Measurements from ENCODE around the gene NDUFB11. TPM values are rescaled to one million over a fixed set of nuclear protein-coding genes. Genes with fewer than 3 reads are reported as not detected.

The NDUFB11 gene
- total RNA-seq, 1 experiment from 2014 or later, result 258 TPM

DNA sequence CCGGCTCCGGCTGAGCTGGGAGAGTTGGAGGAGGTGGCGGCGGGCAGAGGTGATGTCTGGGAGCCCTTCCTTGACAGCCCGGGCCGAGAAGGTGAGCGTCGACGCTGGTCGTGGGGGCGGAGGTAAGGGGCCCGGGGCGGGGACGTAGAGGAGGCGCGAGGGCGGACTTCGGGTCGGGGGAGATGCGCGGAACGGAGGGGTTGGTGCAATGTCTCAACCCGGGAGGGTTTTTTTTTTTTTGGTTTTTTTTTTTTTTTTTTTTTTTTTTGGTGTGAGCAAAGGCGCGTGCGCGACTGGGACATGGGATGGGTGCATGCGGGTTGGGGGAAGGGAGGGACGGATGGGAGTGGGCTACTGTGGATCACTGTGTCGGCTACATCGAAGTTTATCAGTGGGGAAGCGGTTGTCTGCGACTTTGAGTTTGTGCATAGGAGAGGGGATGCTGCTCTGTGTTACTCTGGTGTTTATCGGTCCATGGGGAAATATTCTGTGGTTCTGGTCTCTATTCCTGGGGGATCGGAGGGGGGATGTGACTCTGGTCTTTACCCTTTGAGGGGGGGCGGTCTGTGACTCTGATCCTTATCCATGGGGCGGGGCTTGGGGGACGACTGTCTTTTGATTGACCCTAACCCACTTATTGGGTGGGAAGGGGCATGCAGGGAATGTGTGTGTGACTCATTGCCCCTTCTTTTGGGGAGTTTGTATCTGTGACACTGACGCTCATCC, 1.1 kb upstream of the NDUFB11 start:
- Histone ChIP-seq H3K4me3 (ENCODE audit: low read length) (peak overlapping the region; percentile 98), H4K20me1 (ENCODE audit: low read length) (peaks cover 32% of the 10 kb centered on the region), H3K27me3 (ENCODE audit: low read length) (no peaks in the 10 kb centered on the region), H3K9me2 (replicated peaks; ENCODE audit: low read length) (no peaks in the 10 kb centered on the region), H3F3A (ENCODE audit: low read length, unreplicated experiment) (no peaks in the 10 kb centered on the region), H3K9me3 (ENCODE audit: low read length) (no peaks in the 10 kb centered on the region), H3K4me2 (ENCODE audit: low read length) (peak overlapping the region; percentile 93), H3K79me2 (ENCODE audit: low read length) (peaks cover 80% of the 10 kb centered on the region), H3K36me3 (ENCODE audit: low read depth, low read length) (peaks cover 12% of the 10 kb centered on the region; the same call in 1 of the 2 replicates), H3K9ac (ENCODE audit: low read length) (peak overlapping the region; percentile 97), H2AFZ (ENCODE audit: low read length) (peak overlapping the region; percentile 76), H3K4me1 (ENCODE audit: insufficient read depth, low read length) (peaks cover 25% of the 10 kb centered on the region), H3K27ac (ENCODE audit: low read length) (peak overlapping the region; percentile 86)
- no peak for DNase-seq
- intact Hi-C loops (cut with micrococcal nuclease), result no loop called here
- ATAC-seq, result peak; percentile 19
- TSS peak; percentile 40 for BruUV-seq (replicated peaks)
- CTCF ChIA-PET, result interaction anchor here (0.6 to 1.1 kb wide), 5 partner anchors 45 to 77 kb away, joined by 3 to 5 read pairs (median 3); no protein-coding TSS in a partner anchor
- TF ChIP-seq, protein P1, sequence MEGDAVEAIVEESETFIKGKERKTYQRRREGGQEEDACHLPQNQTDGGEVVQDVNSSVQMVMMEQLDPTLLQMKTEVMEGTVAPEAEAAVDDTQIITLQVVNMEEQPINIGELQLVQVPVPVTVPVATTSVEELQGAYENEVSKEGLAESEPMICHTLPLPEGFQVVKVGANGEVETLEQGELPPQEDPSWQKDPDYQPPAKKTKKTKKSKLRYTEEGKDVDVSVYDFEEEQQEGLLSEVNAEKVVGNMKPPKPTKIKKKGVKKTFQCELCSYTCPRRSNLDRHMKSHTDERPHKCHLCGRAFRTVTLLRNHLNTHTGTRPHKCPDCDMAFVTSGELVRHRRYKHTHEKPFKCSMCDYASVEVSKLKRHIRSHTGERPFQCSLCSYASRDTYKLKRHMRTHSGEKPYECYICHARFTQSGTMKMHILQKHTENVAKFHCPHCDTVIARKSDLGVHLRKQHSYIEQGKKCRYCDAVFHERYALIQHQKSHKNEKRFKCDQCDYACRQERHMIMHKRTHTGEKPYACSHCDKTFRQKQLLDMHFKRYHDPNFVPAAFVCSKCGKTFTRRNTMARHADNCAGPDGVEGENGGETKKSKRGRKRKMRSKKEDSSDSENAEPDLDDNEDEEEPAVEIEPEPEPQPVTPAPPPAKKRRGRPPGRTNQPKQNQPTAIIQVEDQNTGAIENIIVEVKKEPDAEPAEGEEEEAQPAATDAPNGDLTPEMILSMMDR (conservative IDR thresholded peaks at IDR 0.05; ENCODE audit: low read depth, low read length), result no peak
- no peak for TF ChIP-seq EZH2phosphoT487 (IDR thresholded peaks at IDR 0.05; ENCODE audit: borderline replicate concordance, low read length)
- no peak for TF ChIP-seq EZH2 (IDR thresholded peaks at IDR 0.05; ENCODE audit: low read length, unreplicated experiment)
- POLR2A ChIA-PET (ENCODE audit: unreplicated experiment), result interaction anchor here (0.6 to 1.2 kb wide), 4 partner anchors 9 to 97 kb away, joined by 3 to 9 read pairs (median 5); no protein-coding TSS in a partner anchor

DNA sequence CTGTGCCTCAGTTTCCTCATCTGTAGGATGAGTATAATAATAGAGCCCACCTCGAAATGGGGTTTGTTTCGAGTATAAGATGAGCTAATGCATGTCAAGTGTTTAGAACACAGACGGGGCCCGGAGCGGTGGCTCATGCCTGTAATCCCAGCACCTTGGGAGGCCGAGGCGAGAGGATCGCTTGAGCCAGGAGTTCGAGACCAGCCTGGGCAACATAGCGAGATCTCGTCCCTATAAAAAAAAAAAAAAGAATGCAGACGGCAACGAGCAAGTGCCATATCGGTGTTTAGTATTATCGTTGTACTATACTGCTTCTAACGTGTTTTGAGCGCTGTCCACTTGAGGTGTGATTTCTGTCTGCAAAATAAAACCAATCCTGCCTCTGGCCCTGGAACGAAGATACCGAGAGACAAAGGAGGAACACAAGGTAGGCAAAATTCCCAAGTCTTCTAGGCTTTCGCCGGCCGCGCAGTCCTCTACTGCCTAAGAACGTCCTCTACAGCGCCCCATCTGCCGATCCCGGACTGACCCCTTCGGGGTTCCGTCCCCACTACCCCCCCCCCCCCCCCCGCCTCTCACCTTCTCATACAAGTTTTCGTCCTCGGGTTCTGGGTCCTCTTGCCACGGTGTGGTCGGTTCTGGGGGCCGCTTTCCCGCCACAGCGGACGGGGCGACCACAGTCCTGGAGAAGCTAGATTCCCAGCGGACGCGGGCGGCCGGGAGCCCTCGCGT, 442 bp downstream of the NDUFB11 start:
- POLR2A ChIA-PET (ENCODE audit: unreplicated experiment), result interaction anchor here (0.5 to 1.2 kb wide), 8 partner anchors 9 to 750 kb away, joined by 3 to 5 read pairs (median 3); no protein-coding TSS in a partner anchor

More for the DNA sequence above, 442 bp downstream of the NDUFB11 start:
- TSS peak; percentile 67 for BruUV-seq (replicated peaks)
- Histone ChIP-seq H3K27ac (ENCODE audit: low read length) (peak overlapping the region; percentile 86), H3K79me2 (ENCODE audit: low read length) (peaks cover 65% of the 10 kb centered on the region), H4K20me1 (ENCODE audit: low read length) (peaks cover 32% of the 10 kb centered on the region), H3K27me3 (ENCODE audit: low read length) (no peaks in the 10 kb centered on the region), H3K9ac (ENCODE audit: low read length) (peak overlapping the region; percentile 97), H3K4me2 (ENCODE audit: low read length) (peak overlapping the region; percentile 94), H2AFZ (ENCODE audit: low read length) (peak overlapping the region; percentile 76), H3K4me1 (ENCODE audit: insufficient read depth, low read length) (peaks cover 25% of the 10 kb centered on the region), H3K9me2 (replicated peaks; ENCODE audit: low read length) (no peaks in the 10 kb centered on the region), H3K9me3 (ENCODE audit: low read length) (no peaks in the 10 kb centered on the region), H3F3A (ENCODE audit: low read length, unreplicated experiment) (no peaks in the 10 kb centered on the region), H3K4me3 (ENCODE audit: low read length) (peak overlapping the region; percentile 98), H3K36me3 (ENCODE audit: low read depth, low read length) (peaks cover 9% of the 10 kb centered on the region; the same call in 1 of the 2 replicates)
- intact Hi-C loops (cut with micrococcal nuclease), result no loop called here
- CTCF ChIA-PET, result interaction anchor here (0.9 to 1.1 kb wide), 3 partner anchors 30 to 57 kb away, joined by 3 read pairs; no protein-coding TSS in a partner anchor
- ATAC-seq (no peak), DNase-seq (no peak)
- TF ChIP-seq, protein P1 (conservative IDR thresholded peaks at IDR 0.05; ENCODE audit: low read depth, low read length), result no peak
- TF ChIP-seq EZH2phosphoT487 (IDR thresholded peaks at IDR 0.05; ENCODE audit: borderline replicate concordance, low read length) (no peak), EZH2 (IDR thresholded peaks at IDR 0.05; ENCODE audit: low read length, unreplicated experiment) (no peak)

Measured in PC-3 (cell line).